ENCODE results near the gene NR3C1.
A peak's percentile ranks its signal among the peaks of the same experiment; 100 is the strongest.

The NR3C1 gene

GRCh38 chr5:143356855-143357583 is 46.5 kb downstream of the NR3C1 start:
- DNase-seq (ENCODE audit: extremely low spot score) = no peak
- ChIA-PET CTCF (no interaction called here), POLR2A (no interaction called here)
- TF ChIP-seq BHLHE40 (IDR thresholded peaks at IDR 0.05; ENCODE audit: borderline replicate concordance) = no peak
- TF ChIP-seq ELF4 (IDR thresholded peaks at IDR 0.05) = no peak
- TF ChIP-seq PKNOX1 (IDR thresholded peaks at IDR 0.05) = no peak
- TF ChIP-seq FOXM1 (IDR thresholded peaks at IDR 0.05; ENCODE audit: borderline replicate concordance) = no peak
- TF ChIP-seq ZNF384 (IDR thresholded peaks at IDR 0.05) = no peak
- no peak for TF ChIP-seq TARDBP (IDR thresholded peaks at IDR 0.05)
- no peak for TF ChIP-seq LEF1 (IDR thresholded peaks at IDR 0.05; ENCODE audit: borderline replicate concordance)

GRCh38 chr5:143355710-143356109 is 47.8 kb downstream of the NR3C1 start:
- CTCF ChIA-PET = no interaction called here
- DNase-seq (ENCODE audit: extremely low spot score) = peak; percentile 36
- no peak for TF ChIP-seq PKNOX1 (IDR thresholded peaks at IDR 0.05)
- no peak for TF ChIP-seq NFRKB (IDR thresholded peaks at IDR 0.05)
- TF ChIP-seq FOXM1 (IDR thresholded peaks at IDR 0.05; ENCODE audit: borderline replicate concordance) = no peak
- TF ChIP-seq CTBP1 (IDR thresholded peaks at IDR 0.05; ENCODE audit: borderline replicate concordance) = no peak
- no peak for TF ChIP-seq FOXK2 (IDR thresholded peaks at IDR 0.05)
- TF ChIP-seq ELF4 (IDR thresholded peaks at IDR 0.05) = no peak
- TF ChIP-seq ZNF384 (IDR thresholded peaks at IDR 0.05) = no peak
- TF ChIP-seq BHLHE40 (IDR thresholded peaks at IDR 0.05; ENCODE audit: borderline replicate concordance) = no peak
- TF ChIP-seq HDGF (IDR thresholded peaks at IDR 0.05; ENCODE audit: borderline replicate concordance) = no peak
- no peak for TF ChIP-seq SUZ12 (IDR thresholded peaks at IDR 0.05)
- no peak for TF ChIP-seq L3MBTL2 (conservative IDR thresholded peaks at IDR 0.05)
- TF ChIP-seq ARNT (IDR thresholded peaks at IDR 0.05) = no peak
- no peak for TF ChIP-seq FOXA1 (IDR thresholded peaks at IDR 0.05)
- TF ChIP-seq LEF1 (IDR thresholded peaks at IDR 0.05; ENCODE audit: borderline replicate concordance) = no peak
- no peak for TF ChIP-seq SP1 (IDR thresholded peaks at IDR 0.05)
- TF ChIP-seq TARDBP (IDR thresholded peaks at IDR 0.05) = no peak
- POLR2A ChIA-PET = no interaction called here

GRCh38 chr5:143354025-143354424 is 49.5 kb downstream of the NR3C1 start:
- TF ChIP-seq HDGF (IDR thresholded peaks at IDR 0.05; ENCODE audit: borderline replicate concordance) (no peak), NFRKB (IDR thresholded peaks at IDR 0.05) (no peak), ELF4 (IDR thresholded peaks at IDR 0.05) (no peak), TARDBP (IDR thresholded peaks at IDR 0.05) (no peak), PKNOX1 (IDR thresholded peaks at IDR 0.05) (no peak), L3MBTL2 (conservative IDR thresholded peaks at IDR 0.05) (no peak), SUZ12 (IDR thresholded peaks at IDR 0.05) (no peak), FOXA1 (IDR thresholded peaks at IDR 0.05) (no peak), LEF1 (IDR thresholded peaks at IDR 0.05; ENCODE audit: borderline replicate concordance) (no peak)
- POLR2A ChIA-PET = no interaction called here
- no peak for DNase-seq (ENCODE audit: extremely low spot score)
- CTCF ChIA-PET = no interaction called here

DNA sequence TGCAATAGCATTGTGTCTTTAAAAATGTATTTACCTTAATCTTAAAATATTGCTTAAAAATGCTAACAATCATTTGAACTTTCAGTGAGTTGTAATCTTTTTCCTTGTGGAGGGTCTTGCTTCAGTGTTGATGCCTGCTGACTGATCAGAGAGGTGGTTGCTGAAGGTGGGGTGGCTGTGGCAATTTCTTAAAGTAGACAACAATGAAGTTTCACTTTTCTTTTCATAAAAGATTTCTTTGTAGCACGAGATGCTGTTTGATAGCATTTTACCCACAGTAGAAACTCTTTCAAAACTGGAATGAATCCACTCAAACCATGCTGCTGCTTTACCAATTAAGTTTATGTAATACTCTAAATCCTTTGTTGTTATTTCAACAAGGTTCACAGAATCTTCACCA is 50.8 kb downstream of the NR3C1 start:
- DNase-seq (ENCODE audit: extremely low spot score) = no peak
- ChIA-PET POLR2A (no interaction called here), CTCF (no interaction called here)
- no peak for TF ChIP-seq L3MBTL2 (conservative IDR thresholded peaks at IDR 0.05)
- no peak for TF ChIP-seq CTBP1 (IDR thresholded peaks at IDR 0.05; ENCODE audit: borderline replicate concordance)
- TF ChIP-seq ZNF384 (IDR thresholded peaks at IDR 0.05) = no peak
- no peak for TF ChIP-seq LEF1 (IDR thresholded peaks at IDR 0.05; ENCODE audit: borderline replicate concordance)
- TF ChIP-seq NFRKB (IDR thresholded peaks at IDR 0.05) = no peak
- TF ChIP-seq FOXM1 (IDR thresholded peaks at IDR 0.05; ENCODE audit: borderline replicate concordance) = no peak
- no peak for TF ChIP-seq HDGF (IDR thresholded peaks at IDR 0.05; ENCODE audit: borderline replicate concordance)
- TF ChIP-seq BHLHE40 (IDR thresholded peaks at IDR 0.05; ENCODE audit: borderline replicate concordance) = no peak
- TF ChIP-seq SP1 (IDR thresholded peaks at IDR 0.05) = no peak
- TF ChIP-seq SUZ12 (IDR thresholded peaks at IDR 0.05) = no peak
- TF ChIP-seq FOXA1 (IDR thresholded peaks at IDR 0.05) = no peak
- TF ChIP-seq TARDBP (IDR thresholded peaks at IDR 0.05) = no peak
- no peak for TF ChIP-seq ELF4 (IDR thresholded peaks at IDR 0.05)
- no peak for TF ChIP-seq PKNOX1 (IDR thresholded peaks at IDR 0.05)

GRCh38 chr5:143350751-143351602 is 52.5 kb downstream of the NR3C1 start:
- no peak for DNase-seq (ENCODE audit: extremely low spot score)
- POLR2A ChIA-PET = no interaction called here
- TF ChIP-seq TARDBP (IDR thresholded peaks at IDR 0.05) = no peak
- no peak for TF ChIP-seq ZNF384 (IDR thresholded peaks at IDR 0.05)
- no peak for TF ChIP-seq LEF1 (IDR thresholded peaks at IDR 0.05; ENCODE audit: borderline replicate concordance)
- no peak for TF ChIP-seq BHLHE40 (IDR thresholded peaks at IDR 0.05; ENCODE audit: borderline replicate concordance)
- TF ChIP-seq CTBP1 (IDR thresholded peaks at IDR 0.05; ENCODE audit: borderline replicate concordance) = no peak
- no peak for TF ChIP-seq NFRKB (IDR thresholded peaks at IDR 0.05)
- no peak for TF ChIP-seq FOXM1 (IDR thresholded peaks at IDR 0.05; ENCODE audit: borderline replicate concordance)
- TF ChIP-seq SP1 (IDR thresholded peaks at IDR 0.05) = no peak
- TF ChIP-seq HDGF (IDR thresholded peaks at IDR 0.05; ENCODE audit: borderline replicate concordance) = no peak
- TF ChIP-seq ELF4 (IDR thresholded peaks at IDR 0.05) = no peak
- no peak for TF ChIP-seq SUZ12 (IDR thresholded peaks at IDR 0.05)
- no peak for TF ChIP-seq PKNOX1 (IDR thresholded peaks at IDR 0.05)
- no peak for TF ChIP-seq ARNT (IDR thresholded peaks at IDR 0.05)
- no peak for TF ChIP-seq FOXK2 (IDR thresholded peaks at IDR 0.05)
- CTCF ChIA-PET = no interaction called here

Measured in HEK293T (cell line).